Measurements from ENCODE around the gene GUCY2D.
A peak's percentile ranks its signal among the peaks of the same experiment; 100 is the strongest.

GUCY2D gene

DNA sequence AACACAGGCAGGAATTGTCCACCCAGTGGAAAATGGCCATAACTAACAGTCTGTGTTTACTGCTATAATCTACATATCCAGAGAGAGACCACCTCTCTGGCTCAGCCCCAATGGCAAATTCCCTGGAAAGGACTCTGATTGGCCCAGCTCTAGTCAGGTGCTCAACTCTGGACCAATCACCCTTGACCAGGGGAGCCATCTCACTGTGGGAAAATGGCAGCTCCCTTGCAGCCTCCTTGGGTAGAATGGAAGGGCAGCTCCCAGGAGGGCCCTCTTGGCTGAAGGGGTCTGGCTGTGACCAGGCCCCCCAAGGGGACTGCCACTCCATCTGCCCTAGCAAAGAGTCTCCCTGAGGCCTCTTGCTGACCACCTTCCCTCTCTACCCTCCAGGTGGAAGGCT is 39.6 kb downstream of the GUCY2D start:
- no peaks in the 10 kb centered on the region for H4K20me1 ChIP-seq
- H3K36me3 ChIP-seq, result no peaks in the 10 kb centered on the region
- no peak overlapping the region for H3K4me3 ChIP-seq
- 0 out of 22 replicates have a peak, but pooled peaks cover 0 to 3% (median 0%) of the 10 kb centered on the region in 11 experiments for H3K9me3 ChIP-seq (replicated peaks in 1 of 11)
- no peak for TF ChIP-seq Cebpa-rat (IDR thresholded peaks at IDR 0.05)
- 0 out of 22 replicates have a peak overlapping the region, but pooled peaks of 2 of the 11 experiments have one; percentile 1 to 8 for H3K9ac ChIP-seq
- H3K4me2 ChIP-seq, result peak overlapping the region in 6 of 11 experiments; percentile 36 to 74 (median 58); a peak in 12 of 22 replicates
- peaks cover 0 to 10% (median 6%) of the 10 kb centered on the region in 11 experiments; a peak in 9 of 22 replicates for H3K27me3 ChIP-seq
- H3K4me1 ChIP-seq, result peaks cover 0 to 55% (median 32%) of the 10 kb centered on the region in 10 experiments; a peak in 19 of 20 replicates
- peak overlapping the region in 7 of 11 experiments; percentile 13 to 56 (median 48); a peak in 12 of 22 replicates for H3K27ac ChIP-seq

DNA sequence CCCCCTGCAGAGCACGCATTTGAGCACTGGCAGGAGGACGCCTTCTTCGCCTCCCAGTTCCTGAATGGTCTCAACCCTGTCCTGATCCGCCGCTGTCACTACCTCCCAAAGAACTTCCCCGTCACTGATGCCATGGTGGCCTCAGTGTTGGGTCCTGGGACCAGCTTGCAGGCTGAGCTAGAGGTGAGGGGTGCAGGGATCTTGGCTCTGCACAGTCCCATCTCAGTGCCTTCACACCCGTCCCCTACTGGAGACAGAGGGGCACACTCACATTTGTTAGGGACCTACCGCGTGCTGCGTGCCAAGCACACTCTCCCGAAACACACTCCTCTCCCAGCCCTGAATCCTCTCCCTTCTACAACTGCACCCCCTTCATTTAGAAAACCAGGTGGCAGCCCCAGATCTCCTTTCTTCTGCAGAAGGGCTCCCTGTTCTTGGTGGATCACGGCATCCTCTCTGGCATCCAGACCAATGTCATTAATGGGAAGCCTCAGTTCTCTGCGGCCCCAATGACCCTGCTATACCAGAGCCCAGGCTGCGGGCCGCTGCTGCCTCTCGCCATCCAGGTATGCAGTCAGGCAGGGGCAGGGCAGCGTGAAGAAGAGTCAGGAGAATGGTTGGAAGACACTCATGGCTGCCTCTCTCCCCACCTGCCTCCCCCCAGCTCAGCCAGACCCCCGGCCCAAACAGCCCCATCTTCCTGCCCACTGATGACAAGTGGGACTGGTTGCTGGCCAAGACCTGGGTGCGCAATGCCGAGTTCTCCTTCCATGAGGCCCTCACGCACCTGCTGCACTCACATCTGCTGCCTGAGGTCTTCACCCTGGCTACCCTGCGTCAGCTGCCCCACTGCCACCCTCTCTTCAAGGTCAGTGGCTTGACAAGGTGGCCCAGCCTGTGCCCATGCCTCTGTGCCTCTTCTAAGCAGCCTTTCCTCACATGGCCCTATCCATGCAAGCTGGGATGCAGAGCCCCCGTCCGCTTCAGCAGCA is 42.7 kb downstream of the GUCY2D start:
- TF ChIP-seq Cebpa-rat (IDR thresholded peaks at IDR 0.05), result no peak
- peaks cover 0 to 11% (median 6%) of the 10 kb centered on the region in 11 experiments; a peak in 9 of 22 replicates for H3K27me3 ChIP-seq
- no peak overlapping the region for H3K9ac ChIP-seq

GRCh38 chr17:8046306-8046928 is 44.0 kb downstream of the GUCY2D start:
- TF ChIP-seq Cebpa-rat (IDR thresholded peaks at IDR 0.05), result no peak

More for the DNA sequence above, 42.7 kb downstream of the GUCY2D start:
- H3K4me3 ChIP-seq, result no peak overlapping the region
- H4K20me1 ChIP-seq, result no peaks in the 10 kb centered on the region
- H3K9me3 ChIP-seq (replicated peaks in 1 of 11), result no peaks in the 10 kb centered on the region
- no peak overlapping the region for H3K27ac ChIP-seq
- H3K36me3 ChIP-seq, result no peaks in the 10 kb centered on the region
- no peak overlapping the region for H3K4me2 ChIP-seq
- H3K4me1 ChIP-seq, result peaks cover 0 to 53% (median 32%) of the 10 kb centered on the region in 10 experiments; a peak in 18 of 20 replicates

GRCh38 chr17:8046929-8047768 is 44.7 kb downstream of the GUCY2D start:
- no peak overlapping the region for H3K9ac ChIP-seq
- no peak for TF ChIP-seq Cebpa-rat (IDR thresholded peaks at IDR 0.05)
- no peaks in the 10 kb centered on the region for H4K20me1 ChIP-seq
- peaks cover 0 to 11% (median 6%) of the 10 kb centered on the region in 11 experiments; a peak in 9 of 22 replicates for H3K27me3 ChIP-seq
- H3K27ac ChIP-seq, result 0 out of 22 replicates have a peak overlapping the region, but pooled peaks of 1 of the 11 experiments have one; percentile 0
- H3K4me1 ChIP-seq, result peaks cover 0 to 34% (median 15%) of the 10 kb centered on the region in 10 experiments; a peak in 17 of 20 replicates
- H3K9me3 ChIP-seq (replicated peaks in 1 of 11), result no peaks in the 10 kb centered on the region
- H3K4me3 ChIP-seq, result no peak overlapping the region
- H3K36me3 ChIP-seq, result no peaks in the 10 kb centered on the region
- no peak overlapping the region for H3K4me2 ChIP-seq

More at GRCh38 chr17:8046306-8046928, 44.0 kb downstream of the GUCY2D start:
- peaks cover 0 to 41% (median 21%) of the 10 kb centered on the region in 10 experiments; a peak in 17 of 20 replicates for H3K4me1 ChIP-seq
- H3K27me3 ChIP-seq, result peaks cover 0 to 11% (median 6%) of the 10 kb centered on the region in 11 experiments; a peak in 9 of 22 replicates
- no peak overlapping the region for H3K9ac ChIP-seq
- peak overlapping the region in 1 of 11 experiments; percentile 0; a peak in 1 of 22 replicates for H3K27ac ChIP-seq
- no peaks in the 10 kb centered on the region for H3K9me3 ChIP-seq (replicated peaks in 1 of 11)
- H3K4me3 ChIP-seq, result no peak overlapping the region
- no peak overlapping the region for H3K4me2 ChIP-seq
- no peaks in the 10 kb centered on the region for H4K20me1 ChIP-seq
- H3K36me3 ChIP-seq, result no peaks in the 10 kb centered on the region

DNA sequence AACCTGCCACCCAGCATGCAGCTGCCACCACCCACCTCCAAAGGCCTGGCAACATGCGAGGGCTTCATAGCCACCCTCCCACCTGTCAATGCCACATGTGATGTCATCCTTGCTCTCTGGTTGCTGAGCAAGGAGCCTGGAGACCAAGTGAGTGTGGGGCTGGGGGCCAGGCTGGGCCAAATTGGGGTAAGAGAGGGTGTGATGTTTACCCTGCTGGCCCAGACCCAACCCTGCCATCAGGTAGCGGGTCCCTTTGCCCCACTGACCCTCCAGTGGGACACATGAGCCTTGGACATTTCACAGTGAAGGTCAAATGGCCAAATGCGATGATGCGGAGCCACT is 45.3 kb downstream of the GUCY2D start:
- Histone ChIP-seq H4K20me1 (no peaks in the 10 kb centered on the region), H3K27me3 (peaks cover 0 to 11% (median 6%) of the 10 kb centered on the region in 11 experiments; a peak in 9 of 22 replicates), H3K4me1 (peaks cover 0 to 28% (median 11%) of the 10 kb centered on the region in 10 experiments; a peak in 17 of 20 replicates), H3K9me3 (replicated peaks in 1 of 11) (no peaks in the 10 kb centered on the region), H3K27ac (no peak overlapping the region), H3K9ac (no peak overlapping the region), H3K36me3 (no peaks in the 10 kb centered on the region), H3K4me2 (peak overlapping the region in 1 of 11 experiments; percentile 31; a peak in 1 of 22 replicates), H3K4me3 (no peak overlapping the region)
- no peak for TF ChIP-seq Cebpa-rat (IDR thresholded peaks at IDR 0.05)

DNA sequence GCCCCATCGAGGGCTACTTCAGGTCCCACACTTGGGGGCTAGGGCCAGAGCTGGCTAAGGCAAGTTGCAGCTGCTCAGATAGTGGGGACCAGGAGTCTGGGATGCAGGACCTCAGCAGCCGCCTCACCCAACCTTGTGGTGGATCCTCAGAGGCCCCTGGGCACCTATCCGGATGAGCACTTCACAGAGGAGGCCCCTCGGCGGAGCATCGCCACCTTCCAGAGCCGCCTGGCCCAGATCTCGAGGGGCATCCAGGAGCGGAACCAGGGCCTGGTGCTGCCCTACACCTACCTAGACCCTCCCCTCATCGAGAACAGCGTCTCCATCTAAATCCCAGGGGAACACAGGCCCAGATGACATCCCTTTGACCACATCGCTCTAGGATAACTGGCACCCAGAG is 45.8 kb downstream of the GUCY2D start:
- TF ChIP-seq Cebpa-rat (IDR thresholded peaks at IDR 0.05), result no peak
- no peaks in the 10 kb centered on the region for H3K9me3 ChIP-seq (replicated peaks in 1 of 11)

GRCh38 chr17:8048736-8049135 is 46.3 kb downstream of the GUCY2D start:
- Histone ChIP-seq H3K27me3 (peaks cover 0 to 11% (median 6%) of the 10 kb centered on the region in 11 experiments; a peak in 9 of 22 replicates), H3K36me3 (no peaks in the 10 kb centered on the region), H3K4me3 (no peak overlapping the region), H4K20me1 (no peaks in the 10 kb centered on the region), H3K4me2 (peak overlapping the region in 1 of 11 experiments; percentile 31; a peak in 1 of 22 replicates), H3K9me3 (replicated peaks in 1 of 11) (no peaks in the 10 kb centered on the region), H3K4me1 (peaks cover 0 to 21% (median 7%) of the 10 kb centered on the region in 10 experiments; a peak in 13 of 20 replicates), H3K27ac (0 out of 22 replicates have a peak overlapping the region, but pooled peaks of 1 of the 11 experiments have one; percentile 22), H3K9ac (peak overlapping the region in 3 of 11 experiments; percentile 21 to 45 (median 26); a peak in 2 of 22 replicates)
- no peak for TF ChIP-seq Cebpa-rat (IDR thresholded peaks at IDR 0.05)

More for the DNA sequence above, 45.8 kb downstream of the GUCY2D start:
- Histone ChIP-seq H3K36me3 (no peaks in the 10 kb centered on the region), H3K4me2 (peak overlapping the region in 2 of 11 experiments; percentile 10 to 31; a peak in 4 of 22 replicates), H3K4me1 (peaks cover 0 to 23% (median 11%) of the 10 kb centered on the region in 10 experiments; a peak in 14 of 20 replicates), H3K27ac (peak overlapping the region in 2 of 11 experiments; percentile 18 to 23; a peak in 1 of 22 replicates), H3K4me3 (no peak overlapping the region), H3K9ac (peak overlapping the region in 4 of 11 experiments; percentile 21 to 45 (median 26); a peak in 2 of 22 replicates), H4K20me1 (no peaks in the 10 kb centered on the region), H3K27me3 (peaks cover 0 to 11% (median 6%) of the 10 kb centered on the region in 11 experiments; a peak in 9 of 22 replicates)

- Histone ChIP-seq H3K36me3 (no peaks in the 10 kb centered on the region), H4K20me1 (no peaks in the 10 kb centered on the region), H3K9me3 (replicated peaks in 1 of 11) (no peaks in the 10 kb centered on the region), H3K9ac (no peak overlapping the region), H3K4me3 (no peak overlapping the region), H3K27me3 (peaks cover 0 to 4% (median 0%) of the 10 kb centered on the region in 11 experiments; a peak in 4 of 22 replicates), H3K4me2 (no peak overlapping the region), H3K4me1 (peaks cover 20 to 42% (median 28%) of the 10 kb centered on the region in 10 experiments), H3K27ac (peak overlapping the region in 1 of 11 experiments; percentile 47; a peak in 1 of 22 replicates)
- no peak for TF ChIP-seq Cebpa-rat (IDR thresholded peaks at IDR 0.05)
These were observed 49.4 kb downstream of the GUCY2D start for GRCh38 chr17:8051831-8052230.
